ENCODE data around the gene CDC42SE1. TPM values are rescaled to one million over a fixed set of nuclear protein-coding genes. Genes with fewer than 3 reads are reported as not detected.

The CDC42SE1 gene
- total RNA-seq, 1 donor from 2014 or later = 94.8 TPM

DNA sequence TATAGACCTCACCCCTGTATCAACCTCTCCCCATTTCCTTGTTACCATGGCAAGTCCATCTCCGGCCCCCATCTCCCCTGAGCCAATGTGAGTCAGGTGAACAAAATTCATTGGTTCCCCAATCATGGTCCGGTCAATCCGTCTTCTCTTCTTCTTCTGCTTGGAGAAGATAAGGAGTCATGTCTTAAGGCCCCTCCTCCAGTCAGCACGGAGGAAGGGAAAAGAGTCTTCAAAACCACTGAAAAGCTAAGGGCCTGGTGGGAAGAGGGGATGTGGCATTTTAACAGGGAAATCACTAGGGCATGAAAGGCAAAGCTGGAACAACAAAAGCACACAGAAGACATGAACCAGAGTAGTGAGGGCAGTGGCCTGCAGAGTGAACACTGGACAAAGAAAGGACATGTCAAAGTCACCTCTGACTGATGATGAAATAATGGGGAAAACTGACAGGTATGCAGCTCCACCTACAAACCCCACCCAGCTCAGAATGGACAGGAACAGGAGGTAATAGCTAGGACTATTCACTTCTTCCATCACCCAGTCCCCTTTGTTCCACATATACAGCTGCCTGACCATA, 4.4 kb downstream of the CDC42SE1 start:
- DNase-seq (ENCODE audit: low read depth) = no peak
- TF ChIP-seq, protein P1, sequence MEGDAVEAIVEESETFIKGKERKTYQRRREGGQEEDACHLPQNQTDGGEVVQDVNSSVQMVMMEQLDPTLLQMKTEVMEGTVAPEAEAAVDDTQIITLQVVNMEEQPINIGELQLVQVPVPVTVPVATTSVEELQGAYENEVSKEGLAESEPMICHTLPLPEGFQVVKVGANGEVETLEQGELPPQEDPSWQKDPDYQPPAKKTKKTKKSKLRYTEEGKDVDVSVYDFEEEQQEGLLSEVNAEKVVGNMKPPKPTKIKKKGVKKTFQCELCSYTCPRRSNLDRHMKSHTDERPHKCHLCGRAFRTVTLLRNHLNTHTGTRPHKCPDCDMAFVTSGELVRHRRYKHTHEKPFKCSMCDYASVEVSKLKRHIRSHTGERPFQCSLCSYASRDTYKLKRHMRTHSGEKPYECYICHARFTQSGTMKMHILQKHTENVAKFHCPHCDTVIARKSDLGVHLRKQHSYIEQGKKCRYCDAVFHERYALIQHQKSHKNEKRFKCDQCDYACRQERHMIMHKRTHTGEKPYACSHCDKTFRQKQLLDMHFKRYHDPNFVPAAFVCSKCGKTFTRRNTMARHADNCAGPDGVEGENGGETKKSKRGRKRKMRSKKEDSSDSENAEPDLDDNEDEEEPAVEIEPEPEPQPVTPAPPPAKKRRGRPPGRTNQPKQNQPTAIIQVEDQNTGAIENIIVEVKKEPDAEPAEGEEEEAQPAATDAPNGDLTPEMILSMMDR (conservative IDR thresholded peaks at IDR 0.05; ENCODE audit: low read depth, low read length) = no peak
- no peak overlapping the region for H3K4me3 ChIP-seq (ENCODE audit: low read depth, low read length)

DNA sequence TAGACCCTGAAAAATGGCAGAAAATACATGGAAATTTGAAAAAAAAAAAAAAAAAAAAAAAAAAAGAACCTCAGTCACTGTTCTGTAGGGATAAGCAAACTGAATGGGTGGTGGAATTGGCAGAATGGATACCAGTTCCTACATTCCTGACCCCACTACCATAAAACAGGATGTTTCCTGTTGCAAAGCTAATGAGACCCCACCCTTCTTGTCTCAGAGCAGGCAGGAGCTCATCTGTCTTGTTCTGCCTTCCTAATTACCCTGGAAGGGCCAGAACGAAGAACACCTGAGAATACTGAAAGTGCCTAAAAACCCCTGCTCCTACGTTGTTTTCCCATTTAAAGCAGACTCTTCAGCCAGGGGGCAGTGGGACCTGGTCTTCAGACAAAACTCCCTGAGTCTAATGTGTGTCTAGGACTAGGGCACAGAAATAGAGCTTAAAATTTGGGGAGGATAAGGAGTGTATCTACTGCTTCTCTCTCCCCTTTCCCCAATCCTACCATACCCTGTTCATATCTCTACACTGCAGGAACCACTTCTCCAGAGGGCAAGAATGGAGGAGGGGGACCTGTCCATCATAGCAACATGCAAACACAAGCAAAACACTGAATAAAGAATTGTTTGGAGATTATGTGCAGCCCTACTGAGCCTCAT, 7.9 kb downstream of the CDC42SE1 start:
- no peak for DNase-seq (ENCODE audit: low read depth)
- TF ChIP-seq, protein P1 (conservative IDR thresholded peaks at IDR 0.05; ENCODE audit: low read depth, low read length) = no peak
- no peak overlapping the region for H3K4me3 ChIP-seq (ENCODE audit: low read depth, low read length)

- TF ChIP-seq, protein P1 (conservative IDR thresholded peaks at IDR 0.05; ENCODE audit: low read depth, low read length) = no peak
- DNase-seq (ENCODE audit: low read depth) = no peak
These were observed 9.3 kb downstream of the CDC42SE1 start for GRCh38 chr1:151050051-151050688.

GRCh38 chr1:151049458-151049857, 10.0 kb downstream of the CDC42SE1 start:
- no peak for DNase-seq (ENCODE audit: low read depth)

More at GRCh38 chr1:151050051-151050688, 9.3 kb downstream of the CDC42SE1 start:
- no peak overlapping the region for H3K4me3 ChIP-seq (ENCODE audit: low read depth, low read length)

DNA sequence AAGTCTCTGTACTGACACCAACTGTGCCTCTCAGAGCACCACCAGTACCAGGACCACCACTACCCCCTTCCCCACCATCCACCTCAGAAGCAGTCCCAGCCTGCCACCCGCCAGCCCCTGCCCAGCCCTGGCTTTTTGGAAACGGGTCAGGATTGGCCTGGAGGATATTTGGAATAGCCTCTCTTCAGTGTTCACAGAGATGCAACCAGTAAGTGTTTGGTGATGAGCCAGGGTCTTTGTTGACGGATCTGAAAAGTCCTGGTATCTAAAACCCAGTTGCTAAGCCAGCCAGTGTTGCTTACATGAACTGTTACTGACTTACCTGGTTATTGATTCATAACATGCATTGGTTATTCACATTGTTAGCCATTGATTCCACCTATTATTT, 10.8 kb downstream of the CDC42SE1 start:
- TF ChIP-seq, protein P1 (conservative IDR thresholded peaks at IDR 0.05; ENCODE audit: low read depth, low read length) = no peak
- DNase-seq (ENCODE audit: low read depth) = no peak
- peak overlapping the region; percentile 73 for H3K4me3 ChIP-seq (ENCODE audit: low read depth, low read length)

More at GRCh38 chr1:151049458-151049857, 10.0 kb downstream of the CDC42SE1 start:
- TF ChIP-seq, protein P1 (conservative IDR thresholded peaks at IDR 0.05; ENCODE audit: low read depth, low read length) = no peak
- no peak overlapping the region for H3K4me3 ChIP-seq (ENCODE audit: low read depth, low read length)

- peak overlapping the region; percentile 73 for H3K4me3 ChIP-seq (ENCODE audit: low read depth, low read length)
- TF ChIP-seq, protein P1 (conservative IDR thresholded peaks at IDR 0.05; ENCODE audit: low read depth, low read length) = peak; percentile 59
- no peak for DNase-seq (ENCODE audit: low read depth)
These were observed 11.3 kb downstream of the CDC42SE1 start for GRCh38 chr1:151047925-151048644.
